ENCODE data around the gene PIEZO2. TPM values are rescaled to one million over a fixed set of nuclear protein-coding genes. Genes with fewer than 3 reads are reported as not detected.

The PIEZO2 gene
- total RNA-seq, 4 donors from 2014 or later = 2.4 to 5.2 (median 3.3) TPM

DNA sequence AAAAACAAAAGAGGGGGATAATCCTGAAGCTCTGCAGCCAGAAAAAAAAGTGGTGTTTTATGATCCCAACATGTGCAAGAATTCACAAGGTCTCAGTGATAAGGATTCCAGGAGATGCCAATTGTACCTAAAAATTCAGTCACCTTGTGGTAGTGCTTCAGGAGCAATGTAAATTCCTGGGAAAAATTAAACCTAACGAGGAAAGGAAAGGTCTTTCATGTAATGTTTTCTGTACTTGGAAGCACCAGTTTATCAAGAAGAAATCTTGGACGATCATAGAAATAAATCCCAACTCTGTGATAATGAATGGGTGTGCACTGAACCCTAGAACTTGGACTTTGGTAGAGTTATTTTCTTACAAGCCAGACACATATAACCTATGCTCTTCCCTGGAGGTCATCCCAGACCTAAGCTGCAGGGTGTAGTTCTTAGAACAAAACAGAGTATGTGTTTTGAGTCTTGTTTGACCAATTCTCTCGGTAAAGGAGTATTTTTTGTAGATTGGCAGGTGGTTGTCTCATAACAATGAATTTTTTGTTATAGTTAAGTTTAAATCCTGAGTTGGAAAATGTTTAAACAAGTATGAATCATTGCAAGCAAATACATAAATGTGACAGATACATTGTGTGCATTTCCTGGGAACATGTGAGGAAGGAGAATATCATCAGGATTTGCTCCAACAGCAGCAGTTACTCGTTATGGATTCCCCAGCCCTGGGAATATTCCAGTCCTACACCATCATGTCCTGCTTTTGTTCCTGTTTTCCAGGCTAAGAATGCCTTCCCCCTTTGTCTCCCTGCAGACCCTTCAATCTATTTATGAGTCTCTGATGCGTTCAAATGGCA lies 399.0 kb downstream of the PIEZO2 start:
- TF ChIP-seq POLR2A (IDR thresholded peaks at IDR 0.05; ENCODE audit: low read depth) (no peak), EP300 (IDR thresholded peaks at IDR 0.05) (no peak), POLR2AphosphoS5 (IDR thresholded peaks at IDR 0.05) (no peak)
- TF ChIP-seq, protein P1, sequence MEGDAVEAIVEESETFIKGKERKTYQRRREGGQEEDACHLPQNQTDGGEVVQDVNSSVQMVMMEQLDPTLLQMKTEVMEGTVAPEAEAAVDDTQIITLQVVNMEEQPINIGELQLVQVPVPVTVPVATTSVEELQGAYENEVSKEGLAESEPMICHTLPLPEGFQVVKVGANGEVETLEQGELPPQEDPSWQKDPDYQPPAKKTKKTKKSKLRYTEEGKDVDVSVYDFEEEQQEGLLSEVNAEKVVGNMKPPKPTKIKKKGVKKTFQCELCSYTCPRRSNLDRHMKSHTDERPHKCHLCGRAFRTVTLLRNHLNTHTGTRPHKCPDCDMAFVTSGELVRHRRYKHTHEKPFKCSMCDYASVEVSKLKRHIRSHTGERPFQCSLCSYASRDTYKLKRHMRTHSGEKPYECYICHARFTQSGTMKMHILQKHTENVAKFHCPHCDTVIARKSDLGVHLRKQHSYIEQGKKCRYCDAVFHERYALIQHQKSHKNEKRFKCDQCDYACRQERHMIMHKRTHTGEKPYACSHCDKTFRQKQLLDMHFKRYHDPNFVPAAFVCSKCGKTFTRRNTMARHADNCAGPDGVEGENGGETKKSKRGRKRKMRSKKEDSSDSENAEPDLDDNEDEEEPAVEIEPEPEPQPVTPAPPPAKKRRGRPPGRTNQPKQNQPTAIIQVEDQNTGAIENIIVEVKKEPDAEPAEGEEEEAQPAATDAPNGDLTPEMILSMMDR (IDR thresholded peaks at IDR 0.05) = no peak
- Histone ChIP-seq H3K27ac (replicated peaks in 1 of 4) (no peak overlapping the region), H3K9me3 (no peaks in the 10 kb centered on the region), H3K36me3 (no peaks in the 10 kb centered on the region), H3K27me3 (peaks cover 0 to 4% (median 0%) of the 10 kb centered on the region in 4 donors), H3K4me1 (no peaks in the 10 kb centered on the region), H3K4me3 (no peak overlapping the region)
- no peak for DNase-seq (ENCODE audit: extremely low spot score)
- intact Hi-C loops (cut with DNase I) = no loop called here
- 53% methylated on average over 5 of the region's 5 CpGs for WGBS

DNA sequence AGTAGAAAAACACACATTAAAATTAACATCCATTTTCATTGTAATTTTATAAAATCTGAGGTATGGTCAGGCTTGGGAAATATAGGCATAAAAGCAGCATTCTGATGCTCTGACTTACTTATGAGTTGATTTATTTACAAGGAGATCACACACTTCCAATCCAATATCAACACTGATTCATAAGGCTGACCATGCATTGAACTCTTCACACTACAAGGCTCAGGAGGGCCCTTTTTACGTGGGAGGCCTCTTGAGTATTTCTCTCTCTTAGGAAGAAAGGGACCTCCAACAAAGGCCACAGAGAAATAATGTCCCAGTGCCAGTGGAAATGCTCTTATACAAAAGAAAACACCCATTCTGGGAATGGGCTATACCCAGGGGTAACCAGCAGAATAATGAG lies 400.7 kb downstream of the PIEZO2 start:
- Histone ChIP-seq H3K36me3 (no peaks in the 10 kb centered on the region), H3K9me3 (no peaks in the 10 kb centered on the region), H3K4me1 (no peaks in the 10 kb centered on the region), H3K4me3 (no peak overlapping the region), H3K27ac (replicated peaks in 1 of 4) (no peak overlapping the region), H3K27me3 (no peaks in the 10 kb centered on the region)
- DNase-seq (ENCODE audit: extremely low spot score) = no peak
- intact Hi-C loops (cut with DNase I) = no loop called here
- WGBS = 86% methylated on average over 1 of the region's 1 CpG
- TF ChIP-seq POLR2A (IDR thresholded peaks at IDR 0.05; ENCODE audit: low read depth) = no peak
- TF ChIP-seq EP300 (IDR thresholded peaks at IDR 0.05) = no peak
- TF ChIP-seq, protein P1 (IDR thresholded peaks at IDR 0.05) = no peak
- no peak for TF ChIP-seq POLR2AphosphoS5 (IDR thresholded peaks at IDR 0.05)

GRCh38 chr18:10745971-10746370 lies 403.4 kb downstream of the PIEZO2 start:
- intact Hi-C loops (cut with DNase I) = no loop called here
- no peak for TF ChIP-seq EP300 (IDR thresholded peaks at IDR 0.05)
- TF ChIP-seq POLR2A (IDR thresholded peaks at IDR 0.05; ENCODE audit: low read depth) = no peak
- TF ChIP-seq POLR2AphosphoS5 (IDR thresholded peaks at IDR 0.05) = no peak
- TF ChIP-seq, protein P1 (IDR thresholded peaks at IDR 0.05) = no peak
- no peaks in the 10 kb centered on the region for H3K36me3 ChIP-seq
- 83% methylated on average over 3 of the region's 3 CpGs for WGBS
- no peaks in the 10 kb centered on the region for H3K27me3 ChIP-seq
- DNase-seq (ENCODE audit: extremely low spot score) = no peak
- no peaks in the 10 kb centered on the region for H3K9me3 ChIP-seq
- no peaks in the 10 kb centered on the region for H3K4me1 ChIP-seq
- H3K4me3 ChIP-seq = no peak overlapping the region
- no peak overlapping the region for H3K27ac ChIP-seq (replicated peaks in 1 of 4)

DNA sequence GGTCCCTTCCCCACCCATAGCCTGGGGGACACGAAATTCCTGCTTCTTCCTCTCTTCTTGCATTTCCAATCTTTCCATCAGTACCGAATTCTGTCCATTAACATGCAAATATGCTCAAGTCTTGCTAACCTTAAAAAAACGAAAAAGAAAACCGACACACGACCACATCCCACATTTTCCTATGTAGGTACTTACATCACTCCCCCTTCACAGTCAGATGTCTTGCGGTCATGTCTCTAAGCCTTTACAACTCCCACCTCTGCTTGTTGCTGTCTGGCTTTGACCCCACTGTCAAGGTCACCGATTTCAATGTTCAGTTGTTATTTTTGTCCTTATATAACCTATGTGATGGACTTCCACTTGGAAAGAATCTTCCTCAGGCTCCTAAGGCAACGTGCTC lies 404.1 kb downstream of the PIEZO2 start:
- Histone ChIP-seq H3K27ac (replicated peaks in 1 of 4) (no peak overlapping the region), H3K27me3 (no peaks in the 10 kb centered on the region), H3K4me3 (no peak overlapping the region), H3K4me1 (no peaks in the 10 kb centered on the region), H3K9me3 (no peaks in the 10 kb centered on the region), H3K36me3 (no peaks in the 10 kb centered on the region)
- no peak for DNase-seq (ENCODE audit: extremely low spot score)
- intact Hi-C loops (cut with DNase I) = no loop called here
- 90% methylated on average over 8 of the region's 8 CpGs for WGBS
- TF ChIP-seq POLR2A (IDR thresholded peaks at IDR 0.05; ENCODE audit: low read depth) = no peak
- TF ChIP-seq POLR2AphosphoS5 (IDR thresholded peaks at IDR 0.05) = no peak
- TF ChIP-seq, protein P1 (IDR thresholded peaks at IDR 0.05) = no peak
- no peak for TF ChIP-seq EP300 (IDR thresholded peaks at IDR 0.05)
